Measurements from ENCODE around the gene RXRA.

The RXRA gene

DNA sequence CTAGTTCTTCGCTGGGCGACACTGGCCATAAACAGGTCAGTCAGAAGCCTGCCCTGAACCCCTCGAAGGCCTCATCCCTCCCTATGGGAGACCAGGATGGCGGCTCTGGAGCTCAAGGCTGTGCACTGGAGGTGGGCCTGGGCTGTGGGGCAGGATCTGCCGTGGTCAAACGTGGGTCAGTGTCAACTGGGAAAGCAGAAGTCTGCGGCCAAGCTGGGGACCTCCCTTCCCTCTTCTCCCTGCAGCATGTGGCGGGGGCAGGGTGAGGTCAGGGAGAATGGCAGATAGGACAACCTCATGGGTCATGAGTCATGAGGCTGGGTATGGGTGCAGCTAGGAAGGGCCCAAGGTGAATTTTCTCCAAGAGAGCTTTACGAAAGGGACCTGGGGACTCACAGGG lies 132.9 kb downstream of the RXRA start:
- no peak for DNase-seq (ENCODE audit: insufficient read length, low spot score)
- no peak for FAIRE-seq
- TF ChIP-seq, protein P1, sequence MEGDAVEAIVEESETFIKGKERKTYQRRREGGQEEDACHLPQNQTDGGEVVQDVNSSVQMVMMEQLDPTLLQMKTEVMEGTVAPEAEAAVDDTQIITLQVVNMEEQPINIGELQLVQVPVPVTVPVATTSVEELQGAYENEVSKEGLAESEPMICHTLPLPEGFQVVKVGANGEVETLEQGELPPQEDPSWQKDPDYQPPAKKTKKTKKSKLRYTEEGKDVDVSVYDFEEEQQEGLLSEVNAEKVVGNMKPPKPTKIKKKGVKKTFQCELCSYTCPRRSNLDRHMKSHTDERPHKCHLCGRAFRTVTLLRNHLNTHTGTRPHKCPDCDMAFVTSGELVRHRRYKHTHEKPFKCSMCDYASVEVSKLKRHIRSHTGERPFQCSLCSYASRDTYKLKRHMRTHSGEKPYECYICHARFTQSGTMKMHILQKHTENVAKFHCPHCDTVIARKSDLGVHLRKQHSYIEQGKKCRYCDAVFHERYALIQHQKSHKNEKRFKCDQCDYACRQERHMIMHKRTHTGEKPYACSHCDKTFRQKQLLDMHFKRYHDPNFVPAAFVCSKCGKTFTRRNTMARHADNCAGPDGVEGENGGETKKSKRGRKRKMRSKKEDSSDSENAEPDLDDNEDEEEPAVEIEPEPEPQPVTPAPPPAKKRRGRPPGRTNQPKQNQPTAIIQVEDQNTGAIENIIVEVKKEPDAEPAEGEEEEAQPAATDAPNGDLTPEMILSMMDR (IDR thresholded peaks at IDR 0.05; ENCODE audit: insufficient read depth, missing control alignments): no peak

DNA sequence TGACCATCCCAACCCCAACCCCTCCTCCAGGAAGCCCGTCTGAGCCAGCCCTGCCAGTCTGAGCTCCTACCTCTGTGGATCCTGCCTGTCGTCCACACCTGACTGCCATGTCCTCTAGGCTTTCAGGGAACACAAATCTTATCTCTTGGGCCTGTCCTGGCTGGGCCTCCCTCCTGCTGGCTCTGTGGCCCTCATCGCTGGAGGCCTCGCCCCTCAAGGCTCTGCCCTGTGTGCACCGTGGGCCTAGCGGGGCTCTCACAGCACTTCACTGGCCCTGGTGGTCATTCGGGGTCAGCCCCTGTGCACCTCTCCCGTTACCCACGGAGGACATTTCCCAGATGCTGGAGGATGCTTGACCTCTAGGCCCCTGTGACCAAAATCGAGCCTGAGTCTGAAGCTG lies 133.3 kb downstream of the RXRA start:
- FAIRE-seq: no peak
- TF ChIP-seq, protein P1 (IDR thresholded peaks at IDR 0.05; ENCODE audit: insufficient read depth, missing control alignments): no peak
- no peak for DNase-seq (ENCODE audit: insufficient read length, low spot score)

DNA sequence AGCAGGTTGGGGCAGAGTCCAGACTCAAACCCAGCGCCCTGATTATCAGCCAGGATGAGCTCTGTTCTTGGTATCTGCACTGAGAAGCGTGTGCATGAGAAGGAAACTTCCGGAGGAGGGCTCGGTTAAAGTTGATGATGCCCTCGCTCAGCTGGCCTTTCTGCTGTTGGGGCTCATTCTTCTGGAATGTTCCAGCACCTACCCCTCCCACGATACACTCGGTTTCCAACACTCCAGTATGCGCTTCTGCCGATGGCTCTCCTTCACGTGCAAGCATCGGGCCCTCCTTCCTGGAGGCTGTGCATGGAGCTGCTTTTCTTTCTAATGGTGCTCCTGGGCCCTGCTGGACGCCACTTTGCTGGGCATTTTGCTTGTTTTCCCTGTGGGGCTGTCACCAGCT lies 134.0 kb downstream of the RXRA start:
- TF ChIP-seq, protein P1 (IDR thresholded peaks at IDR 0.05; ENCODE audit: insufficient read depth, missing control alignments): no peak
- DNase-seq (ENCODE audit: insufficient read length, low spot score) (no peak), FAIRE-seq (no peak)

DNA sequence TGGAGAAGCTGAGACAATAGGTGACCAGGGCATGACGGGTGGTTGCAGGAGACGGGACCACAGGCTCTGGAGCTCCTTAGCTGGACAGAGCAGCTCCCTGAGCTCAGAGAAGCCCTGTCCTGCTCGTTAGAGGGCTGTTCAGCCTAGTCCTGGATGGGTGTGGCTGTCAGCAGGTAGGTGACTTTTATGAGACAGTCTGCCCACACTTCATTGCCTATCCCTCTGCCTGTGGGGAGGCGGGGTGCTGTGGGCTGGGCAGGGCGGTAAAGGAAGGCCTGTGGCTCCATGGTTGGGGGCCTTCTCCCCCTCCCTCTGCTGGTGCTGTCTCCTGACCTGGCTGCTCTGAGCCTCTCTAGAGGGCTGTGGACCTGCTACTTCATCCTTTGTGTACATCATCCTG lies 134.6 kb downstream of the RXRA start:
- DNase-seq (ENCODE audit: insufficient read length, low spot score): no peak
- no peak for FAIRE-seq
- TF ChIP-seq, protein P1 (IDR thresholded peaks at IDR 0.05; ENCODE audit: insufficient read depth, missing control alignments): no peak

DNA sequence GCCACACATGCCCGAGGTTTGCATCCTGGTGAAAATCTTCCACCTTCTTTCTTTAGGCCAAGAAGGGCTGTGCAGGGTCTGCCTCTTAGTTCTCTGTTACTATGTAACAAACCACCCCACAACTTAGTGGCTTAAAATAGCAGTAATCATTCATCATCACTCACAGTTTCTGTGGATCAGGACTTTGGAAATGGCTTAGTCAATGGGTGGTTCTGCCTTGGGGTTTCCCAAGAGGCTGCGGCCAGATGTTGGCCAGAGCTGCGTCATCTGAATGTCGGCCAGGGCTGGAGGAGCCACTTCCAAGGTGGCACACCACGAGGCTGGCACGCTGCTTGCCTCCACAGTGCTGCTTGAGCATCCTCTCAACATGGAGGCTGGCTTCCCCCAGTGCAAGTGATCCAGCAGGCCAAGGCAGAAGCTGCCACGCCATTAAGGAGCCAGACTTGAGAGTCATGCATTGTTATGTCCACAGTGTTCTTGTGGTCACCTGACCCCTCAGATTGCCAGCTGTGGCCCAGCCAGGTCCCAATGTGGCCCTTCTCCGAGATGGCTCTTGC lies 135.2 kb downstream of the RXRA start:
- DNase-seq (ENCODE audit: insufficient read length, low spot score) (no peak), FAIRE-seq (no peak)
- TF ChIP-seq, protein P1 (IDR thresholded peaks at IDR 0.05; ENCODE audit: insufficient read depth, missing control alignments): no peak

DNA sequence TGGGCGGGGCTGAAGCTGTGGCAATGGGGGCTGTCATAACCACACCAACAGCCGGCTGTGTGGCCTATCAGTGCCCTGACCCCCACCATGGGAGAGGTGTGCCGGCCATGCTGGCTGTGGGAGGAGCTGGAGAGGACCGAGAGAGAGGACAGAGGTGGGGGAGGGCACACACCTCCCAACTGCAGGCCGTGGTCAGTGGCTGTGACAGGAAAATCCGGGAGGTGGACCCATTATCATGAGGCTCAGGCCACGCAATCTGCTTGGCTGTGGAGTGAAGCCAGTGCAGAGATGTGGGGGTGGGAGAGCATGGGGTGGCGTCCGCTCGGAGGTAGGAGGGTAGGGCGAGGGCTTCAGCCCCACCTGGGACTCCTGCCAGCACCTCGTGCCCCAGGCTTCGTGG lies 136.1 kb downstream of the RXRA start:
- no peak for DNase-seq (ENCODE audit: insufficient read length, low spot score)
- TF ChIP-seq, protein P1 (IDR thresholded peaks at IDR 0.05; ENCODE audit: insufficient read depth, missing control alignments): no peak
- no peak for FAIRE-seq

DNA sequence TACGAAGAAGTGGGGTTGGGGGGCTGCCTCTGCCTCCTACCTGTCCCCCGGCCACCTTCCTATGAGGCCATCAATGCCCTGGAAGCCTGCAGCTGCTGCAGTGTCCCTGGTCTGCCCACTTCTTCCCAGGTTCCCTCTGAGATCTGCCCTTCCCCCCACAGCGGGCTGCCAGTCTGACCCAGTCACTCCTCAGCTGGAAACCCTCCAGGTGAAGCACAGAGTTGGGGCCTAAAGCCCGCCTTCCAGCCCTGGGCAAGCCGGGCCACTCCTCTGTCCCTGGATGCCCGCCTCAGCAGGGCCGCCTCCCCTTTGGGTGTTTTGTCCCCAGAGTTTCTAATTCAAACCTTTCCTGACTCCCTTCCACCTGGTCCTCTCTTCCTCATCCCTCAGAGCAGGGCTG lies 137.0 kb downstream of the RXRA start:
- no peak for FAIRE-seq
- DNase-seq (ENCODE audit: insufficient read length, low spot score): no peak
- TF ChIP-seq, protein P1 (IDR thresholded peaks at IDR 0.05; ENCODE audit: insufficient read depth, missing control alignments): no peak
